HPDE6-E6E7 (cell line): ENCODE measurements around the gene LLPH.
A peak's percentile ranks its signal among the peaks of the same experiment; 100 is the strongest.

Experiments
- DNase-seq: peaks from one replicate; pipeline ENCODE4 v3.0.0; 2011; ENCODE audit warnings: missing footprints; ENCODE audit errors: extremely low spot score

LLPH gene

DNA sequence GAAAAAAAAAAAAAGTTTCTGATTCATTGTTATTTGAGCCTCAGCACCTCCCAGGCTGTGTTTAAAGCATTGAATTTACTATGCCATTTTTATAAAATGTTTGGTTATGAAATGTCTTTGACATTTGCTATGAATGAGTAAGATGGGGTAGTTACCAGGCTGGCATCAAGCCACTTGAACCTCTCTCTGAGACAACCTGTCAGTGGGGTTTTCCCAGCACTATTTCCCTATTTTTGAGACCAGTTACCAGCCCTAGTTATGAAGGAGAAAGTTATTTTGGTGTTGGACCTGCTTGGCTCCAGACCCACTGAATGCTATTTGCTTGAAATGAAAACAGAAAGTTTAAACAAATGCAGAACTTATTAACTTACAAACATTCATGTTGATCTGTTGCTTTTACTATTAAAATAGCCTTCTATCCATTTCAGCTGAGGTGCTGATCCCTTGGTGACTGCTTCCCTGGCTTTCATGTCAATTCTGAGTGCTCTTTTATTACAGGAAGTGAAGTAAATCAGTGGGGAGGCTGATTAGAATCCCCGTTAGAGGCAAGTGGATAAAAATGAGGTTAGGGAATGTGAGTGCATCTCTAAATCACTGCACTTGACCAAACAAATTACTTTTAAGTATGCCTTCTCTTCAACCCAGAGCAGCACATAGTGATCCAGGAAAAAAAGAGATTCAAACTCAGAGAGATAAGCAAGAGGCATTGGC, 37.8 kb downstream of the LLPH start:
- DNase-seq = peak; percentile 7

DNA sequence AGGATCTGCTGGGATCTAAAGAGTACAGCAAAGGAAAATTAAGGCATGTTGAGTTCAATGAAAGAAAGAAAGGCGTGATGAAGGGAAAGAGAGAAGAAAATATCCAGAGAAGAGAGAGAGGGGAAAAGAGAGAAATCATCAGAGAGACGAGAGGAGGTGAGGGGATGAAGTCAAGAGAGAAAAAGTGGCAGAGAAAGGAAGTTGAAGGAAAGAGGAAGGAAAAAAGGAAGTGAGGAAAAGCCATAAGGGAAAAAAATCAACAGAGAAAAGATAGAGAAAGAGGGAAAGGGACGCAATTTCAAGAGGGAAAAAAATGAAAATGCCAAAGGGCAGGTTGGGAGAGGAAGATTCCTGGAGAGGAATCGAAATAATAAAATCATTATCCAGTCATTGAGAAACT, 40.4 kb downstream of the LLPH start:
- no peak for DNase-seq

DNA sequence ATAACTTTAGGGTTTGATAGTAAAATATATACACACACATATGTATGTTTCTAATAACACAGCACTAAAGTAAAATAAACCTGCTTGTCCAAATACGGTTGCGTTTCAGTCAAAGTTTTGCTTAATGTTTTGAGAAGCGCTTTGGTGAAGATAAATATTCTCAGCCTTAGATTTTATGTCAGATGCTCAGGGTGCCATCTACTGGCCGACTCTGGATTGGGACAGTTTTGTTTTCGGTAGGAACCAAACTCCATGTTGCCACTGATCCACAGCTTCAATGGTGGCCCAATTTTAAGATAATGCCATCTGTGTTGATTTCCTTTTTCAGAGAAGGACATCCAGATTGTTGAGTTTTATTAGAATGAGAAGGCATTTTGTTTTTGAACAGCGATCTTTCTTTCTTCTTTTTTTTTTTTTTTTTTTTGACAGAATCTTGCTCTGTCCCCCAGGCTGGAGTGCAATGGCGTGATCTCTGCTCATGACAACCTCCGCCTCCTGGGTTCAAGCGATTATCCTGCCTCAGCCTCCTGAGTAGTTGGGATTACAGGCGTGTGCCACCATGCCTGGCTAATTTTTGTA, 43.1 kb downstream of the LLPH start:
- DNase-seq = peak; percentile 16

DNA sequence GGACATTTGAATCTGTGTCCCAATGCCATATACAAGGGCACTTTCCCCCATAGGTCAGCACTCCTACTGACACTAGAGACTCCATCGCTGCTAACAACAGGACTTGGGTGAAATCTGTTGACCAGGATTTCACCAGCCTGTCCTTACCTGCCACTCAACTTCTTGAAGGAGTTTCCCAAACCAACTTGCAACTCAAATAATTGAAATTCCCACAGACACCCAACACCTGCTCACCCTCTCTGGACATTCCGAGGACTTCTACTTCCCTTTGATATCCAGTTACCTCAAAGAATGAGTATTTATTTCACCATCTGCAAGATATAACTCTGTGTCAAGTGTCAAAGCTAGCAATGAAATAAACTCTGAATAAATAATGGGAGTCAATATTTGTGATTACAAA, 44.6 kb downstream of the LLPH start:
- no peak for DNase-seq

- no peak for DNase-seq
Measured at GRCh38 chr12:66085213-66085612, 45.3 kb downstream of the LLPH start.

GRCh38 chr12:66083766-66084165, 46.8 kb downstream of the LLPH start:
- DNase-seq = no peak

DNA sequence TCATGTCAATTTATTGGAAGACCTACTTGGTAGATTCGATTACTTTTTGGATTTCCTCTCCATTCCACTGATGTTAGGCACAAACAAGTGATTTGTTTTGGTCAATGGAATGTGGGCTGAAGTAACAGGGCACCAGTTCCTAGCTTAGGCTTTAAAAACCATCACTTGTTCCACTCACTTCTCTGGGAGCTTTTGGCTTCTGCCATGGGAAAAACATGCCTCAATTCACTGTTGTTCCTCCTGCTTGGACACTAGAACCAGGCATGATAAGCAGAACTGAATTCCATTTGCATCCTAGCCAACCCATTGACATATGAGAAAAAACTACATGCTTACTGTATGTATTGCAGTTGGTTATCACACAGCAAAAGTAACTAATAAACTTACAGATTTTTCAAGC, 47.8 kb downstream of the LLPH start:
- no peak for DNase-seq

GRCh38 chr12:66080791-66081190, 49.8 kb downstream of the LLPH start:
- no peak for DNase-seq

DNA sequence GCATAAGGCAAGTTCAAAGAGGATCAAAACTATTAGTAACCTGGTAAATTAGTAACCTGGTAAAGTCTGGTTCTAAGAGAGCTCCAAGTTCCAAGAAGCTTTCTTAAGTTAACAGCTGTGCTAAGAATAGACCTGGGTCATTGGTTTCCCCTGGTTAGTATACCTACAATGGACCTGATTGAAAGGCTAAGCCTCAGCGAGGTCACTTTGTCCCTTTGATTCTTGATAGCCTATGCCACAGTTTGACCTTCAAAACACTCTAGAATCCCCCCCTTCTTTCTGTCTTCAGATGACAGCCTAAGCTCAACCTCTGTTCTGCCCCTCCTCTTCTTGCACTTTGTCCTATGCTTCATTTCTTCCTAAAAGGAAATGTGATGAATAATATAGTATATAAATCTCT, 53.0 kb downstream of the LLPH start:
- DNase-seq = no peak

DNA sequence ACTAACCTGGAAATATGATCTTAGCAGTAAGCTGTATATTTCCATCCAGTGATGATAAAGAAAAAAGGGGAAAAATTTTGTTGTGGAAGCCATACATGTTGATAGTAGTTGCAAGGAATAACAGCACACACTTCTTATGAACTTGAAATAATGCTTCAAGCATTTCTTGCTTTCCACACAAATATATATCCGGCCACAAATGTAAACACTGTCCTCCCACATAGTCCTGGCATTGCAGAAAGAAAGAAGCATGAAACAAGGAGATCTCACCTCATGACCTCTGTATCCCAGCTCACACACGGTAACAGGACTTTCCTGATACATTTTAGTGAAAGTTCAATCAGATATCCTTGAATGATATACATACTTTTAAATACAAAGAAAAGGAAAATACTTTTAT, 56.0 kb downstream of the LLPH start:
- no peak for DNase-seq

GRCh38 chr12:66072566-66072965, 58.0 kb downstream of the LLPH start:
- no peak for DNase-seq

- DNase-seq = no peak
Measured at GRCh38 chr12:66072135-66072534, 58.4 kb downstream of the LLPH start.

GRCh38 chr12:66071549-66071948, 59.0 kb downstream of the LLPH start:
- no peak for DNase-seq

DNA sequence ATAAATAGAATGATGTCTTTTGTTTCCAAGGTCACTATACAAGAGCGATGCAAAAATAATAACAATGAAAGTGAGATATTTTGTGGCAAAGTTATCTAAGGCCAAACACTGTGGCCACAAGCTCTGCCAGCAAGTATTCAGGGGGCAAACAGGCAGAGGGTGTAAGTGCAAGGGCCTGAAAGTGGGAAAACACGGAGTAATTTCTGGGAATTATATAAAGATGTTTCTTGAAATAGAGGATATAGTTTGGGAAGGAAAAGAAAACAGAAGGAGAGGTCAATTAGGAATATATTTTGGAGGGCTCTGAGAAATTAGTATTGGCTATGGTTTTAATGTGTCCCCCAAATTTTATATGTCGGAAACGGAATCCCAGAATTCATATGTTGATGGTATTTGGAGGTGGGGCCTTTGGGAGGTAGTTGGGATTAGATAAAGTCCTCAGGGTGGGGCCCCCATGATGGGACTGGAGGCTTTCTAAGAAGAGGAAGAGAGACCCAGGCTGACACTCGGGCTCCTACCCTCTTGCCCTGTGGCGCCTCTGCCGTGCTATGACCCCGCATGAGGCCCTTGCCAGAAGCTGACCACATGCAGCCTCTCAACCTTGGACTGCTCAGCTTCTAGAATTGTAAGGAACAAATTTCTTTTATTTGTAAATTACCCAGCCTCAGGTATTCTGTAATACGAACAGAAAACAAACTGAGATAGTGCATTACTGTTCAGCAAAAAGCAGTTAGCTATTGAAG, 60.0 kb downstream of the LLPH start:
- no peak for DNase-seq

DNA sequence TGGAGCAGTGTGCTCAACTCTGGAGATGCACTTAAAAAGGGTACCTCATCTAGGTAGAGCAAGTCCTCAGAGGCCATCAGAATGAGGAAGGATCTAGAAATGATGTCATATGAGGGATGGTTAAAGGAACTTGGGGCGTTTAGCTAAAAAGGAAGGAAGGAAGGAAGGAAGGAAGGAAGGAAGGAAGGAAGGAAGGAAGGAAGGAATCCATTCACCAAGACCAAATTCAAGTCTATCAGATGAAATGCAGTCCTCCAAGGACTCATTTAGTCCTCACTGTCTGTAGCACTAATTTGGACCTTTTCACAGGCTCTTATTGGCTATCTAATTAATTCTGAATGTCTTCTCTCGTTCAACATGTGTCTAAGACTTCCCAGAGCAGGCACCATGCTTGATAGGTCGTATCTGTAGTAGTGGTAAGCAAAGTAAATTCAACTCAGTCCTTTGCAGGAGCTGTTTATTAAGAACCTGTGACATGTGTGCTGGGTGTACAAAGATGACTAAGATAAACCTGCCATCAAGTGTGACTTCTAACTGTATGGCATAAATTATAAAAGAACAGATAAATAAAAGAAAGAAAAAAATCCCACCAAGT, 63.5 kb downstream of the LLPH start:
- no peak for DNase-seq
